Measurements from ENCODE around the gene USP6NL. TPM values are rescaled to one million over a fixed set of nuclear protein-coding genes. Genes with fewer than 3 reads are reported as not detected.

Gene USP6NL
- total and polyA plus RNA-seq, 9 of the 15 experiments (the other 6 are each of a cell fraction or from before 2014, with no cell fraction given): 3.2 to 26.6 (median 19.8) TPM

DNA sequence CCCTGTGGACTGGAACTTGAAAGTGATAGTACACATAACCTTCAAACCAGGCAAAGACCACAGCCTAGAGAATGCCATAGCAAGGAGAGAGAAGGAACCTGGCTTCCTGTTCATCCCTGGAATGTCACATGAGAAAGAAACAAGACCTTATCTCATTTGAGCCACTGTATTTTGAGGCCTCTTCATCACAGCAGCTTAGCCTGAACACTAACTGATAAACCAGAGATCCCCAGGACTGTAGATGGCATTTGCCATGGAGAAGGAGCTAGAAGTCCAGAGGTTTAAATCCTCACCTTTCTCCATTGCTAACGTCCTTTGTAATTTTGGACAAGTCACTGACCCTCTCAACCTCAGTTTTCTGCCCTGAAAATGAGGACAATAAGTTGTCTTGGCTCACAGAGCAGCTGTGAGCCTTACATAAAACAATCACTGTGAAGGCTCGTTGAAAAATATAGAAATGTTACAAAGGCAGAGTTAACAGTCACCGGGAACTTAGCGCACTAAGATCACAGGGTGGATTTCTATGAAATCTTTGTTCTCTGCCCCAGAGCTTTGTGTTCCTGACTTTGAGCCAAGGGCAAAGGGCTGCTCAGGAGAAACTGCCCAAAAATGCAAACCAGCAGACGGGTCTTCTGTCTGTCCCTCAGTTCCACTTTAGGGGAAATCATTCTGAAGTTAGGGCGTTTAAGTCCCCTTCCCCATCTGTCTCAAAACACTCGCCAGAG lies 197.0 kb downstream of the USP6NL start:
- in situ Hi-C loops (cut with MboI) (no loop called here), intact Hi-C loops (cut with micrococcal nuclease) (no loop called here)
- Histone ChIP-seq H3K9me3 (replicated peaks; ENCODE audit: control insufficient read depth, insufficient read depth, low read depth, low read length) (no peaks in the 10 kb centered on the region), H3K27me3 (ENCODE audit: control insufficient read depth in 2 of 2, insufficient read depth in 2 of 2, low read length in 2 of 2) (peaks cover 3 to 16% of the 10 kb centered on the region in 2 experiments; a peak in 3 of 5 replicates), H3K4me2 (ENCODE audit: insufficient read depth, low read length) (peak overlapping the region; percentile 28; the same call in 1 of the 2 replicates), H4K20me1 (replicated peaks; ENCODE audit: control insufficient read depth, insufficient read depth, low read length) (no peaks in the 10 kb centered on the region), H2AFZ (ENCODE audit: low read depth, low read length) (no peak overlapping the region), H3K4me3 (no peak overlapping the region), H3K36me3 (ENCODE audit: control insufficient read depth, insufficient read depth, low read length) (no peaks in the 10 kb centered on the region), H3K9me1 (ENCODE audit: control insufficient read depth, insufficient read depth, low read length) (no peaks in the 10 kb centered on the region), H3K79me2 (ENCODE audit: control insufficient read depth, insufficient read depth, low read length) (no peaks in the 10 kb centered on the region), H3K4me1 (replicated peaks in 1 of 2; ENCODE audit: control insufficient read depth in 2 of 2, insufficient read depth in 2 of 2, low read length in 2 of 2) (peaks cover 0 to 4% of the 10 kb centered on the region in 2 experiments; a peak in 2 of 5 replicates), H3K9ac (ENCODE audit: insufficient read depth in 1 of 2, low read depth in 2 of 2, low read length in 2 of 2) (no peak overlapping the region), H3K27ac (ENCODE audit: extremely low read depth, low read depth, low read length) (no peak overlapping the region)
- no TSS peak for BruUV-seq (replicated peaks)
- ChIA-PET POLR2A (interaction anchor here (0.8 to 1.3 kb wide), 2 partner anchors 10 to 20 kb away, joined by 3 to 4 read pairs; no protein-coding TSS in a partner anchor), CTCF (ENCODE audit: low intra/inter-chr PET ratio) (no interaction called here)
- peak; percentile 39 for ATAC-seq
- FAIRE-seq: no peak
- DNase-seq (ENCODE audit: extremely low read depth in 1 of 4, low spot score in 3 of 4): peak in 1 of 4 experiments; percentile 12
- 5% methylated on average over 7 of the region's 7 CpGs for WGBS (ENCODE audit: insufficient coverage, low coverage, missing lambda C conversion rate)
- no peak for TF ChIP-seq GTF2A2 (tag; IDR thresholded peaks at IDR 0.05)
- TF ChIP-seq PTBP1 (IDR thresholded peaks at IDR 0.05; ENCODE audit: low read depth, low read length): no peak
- no peak for TF ChIP-seq CBX5 (IDR thresholded peaks at IDR 0.05; ENCODE audit: borderline replicate concordance, low read depth)
- TF ChIP-seq KAT2B (IDR thresholded peaks at IDR 0.05; ENCODE audit: low read depth, low read length): no peak
- TF ChIP-seq, protein P1, sequence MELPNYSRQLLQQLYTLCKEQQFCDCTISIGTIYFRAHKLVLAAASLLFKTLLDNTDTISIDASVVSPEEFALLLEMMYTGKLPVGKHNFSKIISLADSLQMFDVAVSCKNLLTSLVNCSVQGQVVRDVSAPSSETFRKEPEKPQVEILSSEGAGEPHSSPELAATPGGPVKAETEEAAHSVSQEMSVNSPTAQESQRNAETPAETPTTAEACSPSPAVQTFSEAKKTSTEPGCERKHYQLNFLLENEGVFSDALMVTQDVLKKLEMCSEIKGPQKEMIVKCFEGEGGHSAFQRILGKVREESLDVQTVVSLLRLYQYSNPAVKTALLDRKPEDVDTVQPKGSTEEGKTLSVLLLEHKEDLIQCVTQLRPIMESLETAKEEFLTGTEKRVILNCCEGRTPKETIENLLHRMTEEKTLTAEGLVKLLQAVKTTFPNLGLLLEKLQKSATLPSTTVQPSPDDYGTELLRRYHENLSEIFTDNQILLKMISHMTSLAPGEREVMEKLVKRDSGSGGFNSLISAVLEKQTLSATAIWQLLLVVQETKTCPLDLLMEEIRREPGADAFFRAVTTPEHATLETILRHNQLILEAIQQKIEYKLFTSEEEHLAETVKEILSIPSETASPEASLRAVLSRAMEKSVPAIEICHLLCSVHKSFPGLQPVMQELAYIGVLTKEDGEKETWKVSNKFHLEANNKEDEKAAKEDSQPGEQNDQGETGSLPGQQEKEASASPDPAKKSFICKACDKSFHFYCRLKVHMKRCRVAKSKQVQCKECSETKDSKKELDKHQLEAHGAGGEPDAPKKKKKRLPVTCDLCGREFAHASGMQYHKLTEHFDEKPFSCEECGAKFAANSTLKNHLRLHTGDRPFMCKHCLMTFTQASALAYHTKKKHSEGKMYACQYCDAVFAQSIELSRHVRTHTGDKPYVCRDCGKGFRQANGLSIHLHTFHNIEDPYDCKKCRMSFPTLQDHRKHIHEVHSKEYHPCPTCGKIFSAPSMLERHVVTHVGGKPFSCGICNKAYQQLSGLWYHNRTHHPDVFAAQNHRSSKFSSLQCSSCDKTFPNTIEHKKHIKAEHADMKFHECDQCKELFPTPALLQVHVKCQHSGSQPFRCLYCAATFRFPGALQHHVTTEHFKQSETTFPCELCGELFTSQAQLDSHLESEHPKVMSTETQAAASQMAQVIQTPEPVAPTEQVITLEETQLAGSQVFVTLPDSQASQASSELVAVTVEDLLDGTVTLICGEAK (IDR thresholded peaks at IDR 0.05): no peak
- TF ChIP-seq, protein P1 (CRISPR knock-in tag; IDR thresholded peaks at IDR 0.05): no peak
- no peak for TF ChIP-seq GATA2 (CRISPR knock-in tag; IDR thresholded peaks at IDR 0.05)
- peak; percentile 42; the same call in 1 of the 2 replicates for TF ChIP-seq CBFA2T3 (IDR thresholded peaks at IDR 0.05)
- peak; percentile 32; the same call in 1 of the 2 replicates for TF ChIP-seq CTBP1 (IDR thresholded peaks at IDR 0.05; ENCODE audit: borderline replicate concordance)
- TF ChIP-seq E2F3 (CRISPR knock-in tag; IDR thresholded peaks at IDR 0.05): no peak
